ENCODE results near the gene ABCA4. TPM values are rescaled to one million over a fixed set of nuclear protein-coding genes. Genes with fewer than 3 reads are reported as not detected.

The ABCA4 gene
- total RNA-seq, 2 experiments from 2014 or later = not detected

DNA sequence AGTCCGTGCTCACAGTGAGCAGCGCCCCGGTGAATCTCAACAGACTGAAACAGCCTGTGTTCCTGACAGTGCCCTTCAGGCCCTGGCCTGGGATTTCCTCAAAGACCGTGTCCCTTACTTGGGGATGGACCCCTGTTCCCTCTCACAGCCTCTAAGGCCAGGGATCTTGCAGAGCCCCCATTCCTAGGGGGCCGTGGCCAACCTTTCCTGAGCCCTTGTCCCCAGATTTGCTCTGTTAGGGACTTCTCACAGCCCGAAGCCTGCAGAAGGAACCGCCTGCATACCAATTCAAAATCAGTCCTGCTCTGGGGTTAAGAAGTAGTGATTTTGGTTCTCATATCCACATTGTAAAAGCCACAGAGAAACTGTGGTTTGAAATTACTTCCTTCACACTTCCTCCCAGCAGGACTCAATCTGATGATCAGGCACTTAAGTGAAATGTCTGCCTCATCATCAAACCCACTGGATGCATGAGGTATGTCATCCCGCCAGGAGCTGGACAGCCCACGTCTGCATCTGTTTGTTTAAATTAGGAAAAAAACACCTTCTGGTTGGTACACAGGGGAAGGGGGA is 14.9 kb downstream of the ABCA4 start:
- CTCF ChIA-PET = no interaction called here

DNA sequence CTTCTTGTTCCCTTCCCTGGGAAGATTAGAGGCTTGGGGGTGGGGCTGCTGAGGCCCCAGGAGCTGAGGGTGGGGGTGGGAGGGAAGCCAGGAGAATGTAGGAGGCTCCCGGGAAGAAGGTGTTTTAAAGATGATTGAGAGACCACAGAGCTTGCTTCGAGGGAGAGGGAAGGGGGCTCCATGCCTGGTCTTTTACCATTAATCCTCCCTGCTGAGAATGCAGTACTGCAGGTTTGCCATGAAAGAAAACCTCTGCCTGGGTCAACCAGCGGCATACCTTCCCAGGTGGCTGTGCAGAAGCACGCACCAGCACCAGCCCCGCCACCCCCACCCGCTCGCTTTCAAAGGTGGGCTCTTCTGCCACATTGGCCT is 15.4 kb downstream of the ABCA4 start:
- ChIA-PET CTCF (no interaction called here), POLR2A (no interaction called here)

More for the DNA sequence above, 14.9 kb downstream of the ABCA4 start:
- POLR2A ChIA-PET = no interaction called here

DNA sequence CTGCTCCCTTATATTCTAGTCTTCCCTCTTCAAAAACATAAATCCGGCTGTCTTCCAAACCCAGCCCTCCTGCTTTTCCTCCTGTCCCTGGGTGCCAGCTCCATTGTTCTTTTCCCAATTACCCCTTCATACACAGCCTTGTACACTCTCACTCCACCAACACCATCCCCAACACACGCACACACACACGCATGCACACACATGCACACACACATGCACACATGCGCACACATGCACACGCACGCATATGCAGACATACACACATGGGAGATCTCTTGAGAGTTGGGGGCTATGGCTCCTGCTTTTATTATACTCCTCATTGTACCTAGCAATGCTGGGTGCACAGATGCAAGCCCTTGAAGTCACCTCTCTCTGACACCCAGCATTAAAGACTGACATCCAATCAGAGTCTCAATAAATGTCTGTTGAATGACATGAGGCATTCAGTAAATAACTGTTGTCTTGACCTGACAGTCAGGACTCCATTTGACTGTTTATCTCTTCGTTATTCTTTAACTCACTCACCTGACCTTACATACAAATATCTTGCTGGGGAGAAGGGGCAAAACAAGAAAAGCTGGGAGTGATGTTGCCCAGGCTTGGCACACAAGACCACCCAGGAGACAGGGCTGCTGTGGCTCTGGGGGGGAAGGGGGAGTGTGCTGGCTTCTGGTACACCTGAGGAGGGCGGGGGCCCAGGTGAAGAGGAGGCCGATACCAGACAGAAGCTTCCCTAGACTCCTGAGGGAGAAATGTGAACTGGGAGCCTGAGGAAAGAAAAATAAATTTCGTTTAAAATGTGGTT is 16.0 kb downstream of the ABCA4 start:
- POLR2A ChIA-PET = no interaction called here

DNA sequence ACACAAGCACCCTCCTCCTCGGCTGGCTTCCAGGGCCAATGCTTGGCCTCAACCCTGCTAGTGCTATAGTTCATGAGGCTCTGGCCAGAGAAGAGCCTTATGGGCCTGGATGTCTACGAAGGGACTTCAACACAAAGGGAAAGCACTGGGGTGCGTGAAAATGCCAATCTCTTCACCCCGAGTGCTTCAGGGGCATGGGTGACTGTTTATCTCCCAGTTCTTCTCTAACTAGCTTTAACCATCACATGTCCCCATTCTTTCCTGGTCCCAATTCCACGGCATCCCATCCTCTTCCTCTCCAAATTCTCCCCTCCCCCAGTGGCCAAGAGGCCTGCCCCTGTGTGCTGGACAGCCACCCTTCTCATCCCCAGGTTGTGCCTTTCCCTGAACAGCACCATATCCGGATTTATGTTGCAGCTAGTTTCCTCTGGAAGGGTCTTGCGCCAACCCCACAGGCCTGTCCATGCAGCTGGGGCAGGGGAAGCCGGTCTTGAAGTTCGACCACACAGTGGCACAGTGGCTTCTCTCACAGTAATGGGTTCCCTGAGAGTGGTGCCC is 16.7 kb downstream of the ABCA4 start:
- CTCF ChIA-PET = no interaction called here
- POLR2A ChIA-PET = no interaction called here

More for the DNA sequence above, 16.0 kb downstream of the ABCA4 start:
- CTCF ChIA-PET = no interaction called here

DNA sequence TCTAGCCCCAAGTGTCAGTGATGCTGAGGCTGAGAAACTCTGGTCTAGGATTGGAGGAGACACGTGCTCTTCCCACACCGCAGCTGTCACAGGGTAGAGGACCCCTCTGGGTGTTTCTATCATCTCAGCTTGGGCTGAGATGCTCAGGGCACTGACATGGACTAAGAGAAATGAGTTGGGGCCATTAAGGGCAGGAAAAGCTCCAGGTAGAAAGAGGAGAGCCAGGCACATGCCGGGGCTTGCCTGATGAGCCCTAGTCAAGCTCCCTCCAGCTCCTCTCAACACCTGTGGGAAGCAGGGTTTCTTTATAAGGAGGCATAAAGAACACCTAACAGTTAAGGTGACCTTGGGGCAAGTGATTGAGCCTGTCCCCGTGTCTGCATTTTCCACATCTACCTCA is 17.3 kb downstream of the ABCA4 start:
- CTCF ChIA-PET = no interaction called here
- POLR2A ChIA-PET = no interaction called here

DNA sequence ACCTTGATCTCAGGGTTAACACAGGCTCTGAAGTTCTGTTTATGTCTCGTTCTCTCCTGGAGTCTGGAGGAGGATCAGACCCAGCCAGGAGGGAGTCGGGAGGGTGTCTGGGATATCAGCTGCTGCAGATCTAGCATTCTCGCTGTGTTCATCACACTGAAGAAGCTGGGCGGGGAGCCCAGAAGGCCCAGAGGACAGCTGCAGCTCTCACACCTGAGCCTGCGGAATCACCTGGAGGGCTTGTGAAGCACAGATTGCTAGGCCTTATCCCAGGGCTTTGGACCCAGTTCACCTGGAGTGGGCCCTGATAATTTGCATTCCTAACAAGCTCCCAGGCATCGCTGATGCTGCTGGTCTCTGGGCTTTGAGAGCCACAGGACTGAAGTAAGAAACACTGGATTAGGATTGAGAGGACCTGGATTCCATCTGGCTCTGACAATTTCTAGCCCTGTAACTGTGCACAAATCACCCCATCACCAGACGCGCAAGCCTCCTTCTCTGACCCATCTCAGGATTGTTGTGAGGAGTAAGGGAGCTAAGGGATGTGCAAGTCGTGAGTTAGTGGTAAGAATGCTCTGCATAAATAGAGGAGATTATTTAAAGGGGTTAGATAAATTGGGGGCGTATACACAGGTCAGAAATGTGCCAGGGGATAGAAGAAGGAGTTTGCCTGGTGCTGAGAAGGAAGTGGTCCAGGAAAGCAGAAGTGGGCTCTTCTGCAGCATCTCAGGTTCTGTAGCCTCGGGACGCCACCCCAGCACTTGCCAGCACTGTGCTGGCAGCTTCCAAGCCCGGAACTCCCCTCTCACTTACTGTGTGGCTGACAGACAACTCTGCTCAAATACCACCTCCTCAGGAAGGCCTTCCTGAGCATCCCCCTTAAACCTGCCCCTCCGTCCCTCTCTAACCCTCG is 19.1 kb downstream of the ABCA4 start:
- ChIA-PET POLR2A (no interaction called here), CTCF (no interaction called here)

DNA sequence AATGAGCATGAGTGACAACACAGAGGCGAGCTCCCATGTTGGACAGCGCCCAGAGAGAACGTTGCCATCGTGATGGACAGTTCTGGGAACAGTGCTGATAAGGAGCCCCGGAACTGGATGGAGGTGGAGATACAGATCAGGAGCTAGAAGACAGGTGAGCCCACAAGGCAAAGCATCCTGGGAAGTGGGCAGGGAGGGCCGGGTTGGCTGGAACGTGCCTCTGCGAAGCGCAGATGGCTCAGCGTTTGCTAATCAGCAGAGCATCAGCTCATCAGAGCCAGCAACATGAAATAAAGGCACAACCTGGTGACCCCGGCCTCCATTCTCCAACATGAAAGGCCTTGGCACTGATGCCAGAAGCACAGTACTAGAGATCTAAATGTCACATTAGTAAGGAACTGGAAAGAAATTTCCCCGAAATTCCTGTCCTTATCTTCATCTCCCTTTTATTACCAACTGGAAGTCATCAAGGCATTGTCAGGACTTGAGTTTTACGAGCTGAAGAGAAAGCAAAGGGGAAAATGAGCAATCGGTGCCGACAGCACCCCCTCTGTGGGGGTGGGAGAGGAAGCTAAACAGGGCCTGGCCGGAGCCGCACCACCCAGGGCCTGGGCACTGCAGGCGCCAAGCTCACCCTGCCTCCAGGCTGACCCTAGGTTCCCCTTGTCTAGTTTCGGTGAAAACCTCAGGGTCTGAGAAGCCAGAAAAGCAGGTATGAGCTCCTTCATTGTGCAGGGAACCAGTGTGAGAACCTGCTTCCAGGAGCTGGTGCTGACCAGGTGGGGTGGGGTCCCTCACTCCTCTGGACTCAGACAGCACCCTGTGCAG is 19.9 kb downstream of the ABCA4 start:
- ChIA-PET POLR2A (no interaction called here), CTCF (no interaction called here)

DNA sequence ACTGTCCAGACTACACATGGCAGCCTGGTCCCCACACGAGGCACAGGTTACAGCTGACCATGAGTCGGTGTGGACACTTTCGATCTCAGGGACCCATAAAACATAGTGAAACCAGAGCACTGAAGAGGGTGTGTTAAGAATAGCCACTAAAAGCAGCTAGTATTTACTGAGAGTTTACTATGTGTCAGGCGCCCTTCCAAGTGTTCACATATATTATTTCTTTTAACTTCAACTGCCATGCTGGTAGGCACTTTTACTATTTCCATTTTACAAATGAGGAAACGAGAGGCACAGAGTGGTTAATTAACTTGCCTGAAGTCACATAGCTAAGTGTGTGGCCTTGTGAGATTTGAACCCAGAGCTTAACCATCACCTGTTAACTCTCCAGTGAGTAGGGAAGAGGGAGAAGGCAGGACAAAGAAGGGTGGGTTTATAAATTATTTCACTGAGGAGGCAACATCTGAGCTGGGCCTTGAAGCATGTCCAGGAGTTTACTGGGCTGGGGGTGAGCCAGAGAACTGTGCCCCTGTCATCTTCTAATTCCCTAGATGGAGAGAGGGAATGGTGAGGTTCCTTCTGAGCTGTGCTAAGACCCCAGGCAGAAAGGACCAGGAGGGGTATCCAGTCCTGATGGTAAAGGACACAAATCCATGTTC is 20.7 kb downstream of the ABCA4 start:
- ChIA-PET POLR2A (no interaction called here), CTCF (no interaction called here)

DNA sequence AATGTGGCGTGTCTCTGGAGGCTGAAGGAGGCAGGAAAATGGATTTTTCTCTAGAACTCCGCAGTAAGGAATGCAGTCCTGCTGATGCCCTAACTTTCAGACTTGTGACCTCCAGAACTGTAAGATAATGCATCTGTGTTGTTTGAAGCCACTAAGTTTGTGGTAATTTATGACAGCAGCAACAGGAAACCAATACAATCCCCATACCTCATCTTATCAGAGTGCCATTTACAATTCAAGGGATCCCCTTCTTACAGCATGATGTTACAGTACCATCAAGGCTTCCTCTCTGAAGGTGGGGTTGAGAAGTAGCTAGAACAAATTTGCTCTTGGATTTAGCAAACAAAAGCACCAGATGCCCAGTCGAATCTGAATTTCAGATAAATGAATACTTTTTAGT is 21.6 kb downstream of the ABCA4 start:
- ChIA-PET POLR2A (no interaction called here), CTCF (no interaction called here)

DNA sequence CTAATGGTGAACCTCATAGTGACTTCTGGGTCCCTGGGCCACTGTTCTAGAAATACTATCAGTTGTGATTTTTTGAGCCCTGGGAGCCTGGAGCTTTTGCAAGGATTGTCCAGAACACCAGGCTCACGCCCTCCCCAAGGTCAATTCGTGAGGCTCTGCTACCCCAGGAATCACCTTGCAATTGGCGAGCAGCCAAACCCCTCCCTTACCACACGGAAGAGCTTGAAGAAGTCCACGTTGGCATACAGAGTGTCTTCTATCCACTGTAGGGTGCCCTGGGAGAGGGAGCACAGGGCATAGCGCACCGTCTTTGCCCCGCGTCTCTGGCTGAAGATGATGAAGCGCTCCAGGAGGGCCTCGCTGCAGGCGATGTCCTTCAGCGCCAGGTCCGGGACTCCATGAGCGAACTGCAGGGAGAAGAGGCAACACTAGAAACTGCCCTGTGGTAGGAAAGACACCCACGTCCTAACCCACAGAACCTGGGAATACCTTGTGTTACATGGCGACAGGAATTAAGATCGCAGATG is 22.3 kb downstream of the ABCA4 start:
- CTCF ChIA-PET = no interaction called here
- POLR2A ChIA-PET = no interaction called here

DNA sequence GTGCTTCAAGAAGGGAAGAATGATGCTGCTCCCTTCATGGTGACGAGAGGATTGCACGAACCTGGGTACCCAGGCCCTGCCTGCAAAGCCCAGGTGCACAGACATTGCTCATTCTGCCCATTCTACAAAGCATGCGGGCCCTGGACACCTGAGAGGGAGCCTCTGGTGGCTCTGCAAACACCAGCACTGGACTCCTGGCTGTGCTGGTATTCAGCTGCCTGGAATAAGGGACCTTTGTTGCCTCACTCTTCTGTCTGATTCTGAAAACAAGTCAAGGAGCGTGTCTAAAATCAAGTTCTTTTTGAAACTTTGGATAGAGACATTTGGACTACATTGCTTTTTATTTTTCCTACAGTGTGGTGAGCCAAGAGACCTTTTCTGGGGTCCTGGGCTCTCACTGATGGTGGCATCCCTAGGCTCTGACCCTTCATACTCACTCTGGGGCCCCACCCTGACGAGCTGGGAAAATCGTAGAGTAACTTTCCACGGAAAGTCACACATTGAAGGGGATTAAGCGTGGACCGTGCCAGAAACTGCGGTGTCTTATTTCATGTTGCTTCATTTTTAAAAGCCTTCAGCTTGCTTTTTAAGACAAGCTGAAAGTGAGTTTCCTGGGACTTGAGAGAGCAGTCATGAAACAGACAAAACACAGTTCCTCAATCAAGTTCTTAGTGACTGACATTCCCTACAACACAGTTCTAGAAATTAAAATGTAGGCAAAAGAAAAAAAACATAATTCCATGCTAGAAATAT is 24.0 kb downstream of the ABCA4 start:
- CTCF ChIA-PET = no interaction called here
- POLR2A ChIA-PET = no interaction called here

DNA sequence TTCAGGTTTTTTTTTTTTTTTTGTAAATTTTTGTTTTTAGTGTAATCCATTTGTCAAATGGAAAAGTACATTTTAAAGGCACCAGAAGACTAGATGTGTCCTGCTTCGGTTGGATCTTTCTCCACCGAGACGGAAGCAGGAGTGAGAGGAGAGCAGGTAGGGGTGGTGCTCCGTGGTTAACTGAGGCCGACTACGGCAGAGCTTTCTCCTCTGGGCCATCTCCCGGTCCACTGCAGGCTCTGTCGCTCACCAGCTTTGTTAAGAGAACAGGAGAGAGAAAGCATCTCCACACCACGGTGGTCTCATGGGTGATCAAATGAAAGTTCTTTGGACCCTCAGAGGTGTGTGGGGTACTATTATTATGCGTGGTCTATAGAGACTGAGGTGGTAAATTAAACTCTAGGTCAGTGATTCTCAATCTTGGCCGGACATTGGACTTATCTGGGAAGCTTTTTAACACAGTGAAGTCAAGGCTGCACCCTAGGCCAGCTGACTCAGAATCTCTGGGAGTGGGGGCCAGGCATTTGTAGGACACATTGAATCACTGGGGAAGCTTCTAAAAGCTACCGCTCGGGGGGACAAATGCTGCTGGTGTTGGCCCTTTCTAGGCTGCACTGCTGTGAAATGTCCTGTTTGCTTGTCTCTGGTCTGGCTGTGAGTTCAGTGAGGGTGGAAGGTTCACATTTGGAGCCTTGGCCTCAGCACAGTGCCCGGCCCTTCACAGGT is 25.0 kb downstream of the ABCA4 start:
- CTCF ChIA-PET = no interaction called here
- POLR2A ChIA-PET = no interaction called here

DNA sequence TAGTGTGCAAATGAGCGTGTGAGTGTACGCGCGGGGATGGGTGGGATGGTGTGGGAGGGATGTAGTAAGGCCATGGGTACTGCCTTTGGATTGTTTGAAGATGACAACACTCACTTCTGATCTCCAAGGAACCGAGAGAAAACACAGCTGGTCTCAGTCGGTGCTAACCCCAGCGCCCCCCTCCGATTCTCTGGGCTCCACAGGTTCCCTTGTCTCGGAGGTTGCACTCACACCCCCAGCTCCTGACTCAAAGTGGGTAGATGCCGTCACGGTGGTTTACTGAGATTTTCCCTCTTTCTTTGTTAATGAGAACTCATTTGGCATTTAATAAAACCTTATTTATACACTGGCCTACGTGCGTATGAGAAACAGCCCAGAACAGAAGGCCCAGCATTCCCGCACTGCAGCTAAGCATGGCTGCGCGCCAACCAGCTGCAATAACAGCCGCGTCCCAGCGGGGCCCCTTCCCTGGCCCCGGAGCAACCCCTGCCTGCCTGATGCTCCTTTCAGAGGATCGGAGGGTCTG is 25.8 kb downstream of the ABCA4 start:
- CTCF ChIA-PET = no interaction called here
- POLR2A ChIA-PET = no interaction called here

DNA sequence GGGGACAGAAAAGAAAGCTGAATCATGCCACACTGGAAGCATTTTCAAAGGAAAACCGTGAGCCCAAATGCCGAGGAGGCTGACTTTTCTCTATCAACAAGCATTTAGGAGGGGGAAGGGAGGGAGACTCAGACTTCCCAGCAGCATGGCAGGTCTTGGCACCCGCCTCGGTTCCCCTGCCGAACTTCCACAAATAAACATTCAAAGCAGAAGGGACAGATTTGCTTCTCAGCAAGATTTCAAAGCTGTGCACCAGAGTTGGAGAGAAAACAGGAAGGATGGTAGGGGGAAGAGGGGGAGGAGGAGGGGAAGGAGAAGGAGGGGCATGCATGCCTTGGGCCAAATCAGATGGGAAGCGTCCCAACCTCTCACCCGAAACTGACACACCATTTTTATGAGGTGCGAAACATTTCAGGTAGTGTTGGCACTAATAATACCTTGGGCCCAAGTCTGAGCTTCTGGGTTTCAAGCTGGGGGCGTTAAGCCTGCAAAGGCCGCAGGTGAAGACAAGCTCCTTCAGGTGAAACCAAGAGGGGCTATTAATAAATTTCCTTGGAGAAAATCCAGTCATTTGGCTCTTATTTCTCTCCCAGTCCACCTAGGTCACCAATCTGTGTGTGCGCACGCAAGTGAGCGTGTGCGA is 26.4 kb downstream of the ABCA4 start:
- CTCF ChIA-PET = no interaction called here

DNA sequence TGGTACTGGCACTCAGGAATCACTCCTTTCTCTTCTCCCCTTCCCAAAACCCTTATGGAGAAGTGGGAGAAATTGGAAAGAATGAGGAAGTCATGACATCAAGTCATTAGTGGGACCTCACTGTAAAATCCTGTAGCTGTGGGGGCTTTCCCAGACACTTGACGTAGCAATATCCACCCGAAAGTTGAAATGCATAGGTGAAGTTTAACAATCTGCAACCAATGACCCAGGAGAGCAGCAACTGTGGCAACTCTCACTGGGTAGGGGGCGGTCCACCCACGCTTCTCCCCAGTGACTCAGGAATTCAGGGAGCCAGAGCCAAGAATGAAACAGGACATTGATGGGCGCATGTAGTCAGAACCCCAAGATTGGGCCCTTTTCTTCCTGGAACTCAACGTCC is 27.0 kb downstream of the ABCA4 start:
- CTCF ChIA-PET = no interaction called here
- POLR2A ChIA-PET = no interaction called here

More for the DNA sequence above, 26.4 kb downstream of the ABCA4 start:
- POLR2A ChIA-PET = no interaction called here

DNA sequence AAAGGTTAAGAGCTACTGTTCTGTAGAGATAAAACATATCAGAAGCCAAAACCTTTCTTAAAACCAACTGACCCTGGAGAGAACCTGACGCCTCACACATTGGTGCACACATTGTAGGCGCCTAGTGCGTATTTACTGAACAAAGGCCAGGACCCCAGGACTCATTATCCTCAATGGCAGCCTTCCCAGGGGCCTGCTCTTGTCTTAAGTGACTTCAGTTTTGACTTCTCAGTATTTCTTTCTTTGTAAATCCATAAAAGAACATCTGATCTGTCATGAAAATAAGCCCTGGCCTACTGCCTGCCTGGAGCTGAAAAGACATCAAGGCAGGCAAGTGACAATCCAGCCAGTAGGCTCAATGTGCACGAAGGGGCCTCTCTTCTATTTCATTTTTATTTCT is 27.6 kb downstream of the ABCA4 start:
- ChIA-PET POLR2A (no interaction called here), CTCF (no interaction called here)

DNA sequence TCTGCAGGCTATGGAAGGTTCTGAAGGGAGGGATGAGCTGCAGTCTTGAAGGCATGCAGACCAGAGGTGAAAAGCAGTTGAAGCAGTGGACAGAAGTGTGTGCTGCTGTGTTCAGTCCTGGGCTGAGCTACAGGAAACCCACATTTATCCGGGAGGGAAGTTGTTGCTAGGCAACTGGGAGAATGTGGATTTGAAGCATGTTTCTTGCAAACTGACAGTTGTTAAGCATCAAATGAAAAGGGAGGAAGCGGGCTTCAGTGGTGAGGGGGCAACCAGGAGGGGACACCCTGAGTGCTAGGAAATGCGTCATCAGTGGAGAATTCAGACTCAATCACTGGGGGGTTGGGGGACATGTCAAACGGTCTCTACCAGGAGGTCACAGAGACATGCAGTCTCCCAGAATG is 28.7 kb downstream of the ABCA4 start:
- POLR2A ChIA-PET = no interaction called here
- CTCF ChIA-PET = no interaction called here

Data from activated CD8-positive, alpha-beta memory T cell treated with anti-CD3 and anti-CD28 coated beads for 36 hours (primary cell).